ACHN (cell line): ENCODE data around the gene GOLGB1.
A peak's percentile ranks its signal among the peaks of the same experiment; 100 is the strongest.

Source experiments
- DNase-seq: peaks from one replicate; pipeline ENCODE4 v3.0.0-alpha.2; 2015
- in situ Hi-C: cut with HindIII; loops from 2 replicates; pipeline ENCODE4 v1.10.0; 2017; ENCODE audit warnings: low sequenced_read_pairs, low pct_ligation_motif_present, low pct_unique_long_range_greater_than_20kb

GOLGB1 gene

DNA sequence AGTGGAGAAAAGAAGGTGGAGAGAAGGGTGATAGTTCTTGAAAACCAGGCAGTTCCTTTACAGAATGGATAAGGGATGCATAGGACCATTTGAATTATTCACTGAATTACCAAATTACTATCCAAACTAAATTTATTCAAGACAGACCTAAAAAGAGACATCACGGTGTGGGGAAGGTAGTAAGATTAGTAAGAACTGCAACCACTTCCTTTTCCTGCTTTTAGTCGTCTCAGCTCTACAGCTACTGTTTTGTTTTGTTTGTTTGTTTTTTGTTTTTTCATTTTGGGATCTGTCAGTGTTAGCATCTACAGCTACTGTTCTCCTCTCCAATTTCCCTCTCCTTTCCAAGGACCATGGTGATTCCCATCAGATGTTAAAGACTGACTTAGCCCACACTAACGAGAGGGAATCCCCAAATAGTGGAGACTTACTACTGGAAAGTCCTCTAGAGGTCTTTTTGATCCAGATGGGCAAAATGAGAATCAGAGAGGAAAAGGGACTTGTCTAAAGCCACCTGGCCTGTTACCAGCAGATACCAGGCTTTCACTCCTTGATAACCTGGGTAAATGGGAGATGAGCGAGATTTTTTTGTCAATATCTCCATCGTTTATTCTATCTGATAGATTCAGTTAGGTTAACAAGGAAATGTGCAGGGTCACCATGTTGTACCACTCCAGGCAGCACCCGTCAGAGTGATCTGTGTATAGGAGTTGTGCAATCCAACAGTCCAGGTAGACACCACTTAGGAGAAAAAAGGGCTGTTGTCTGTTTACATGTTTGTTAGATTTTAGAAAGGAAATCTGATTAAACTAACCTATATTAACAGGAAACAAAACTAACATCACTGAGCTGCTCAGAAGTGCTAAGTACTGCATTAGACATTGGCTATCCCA is 94.8 kb downstream of the GOLGB1 start:
- no peak for DNase-seq
- in situ Hi-C loops = no loop called here

DNA sequence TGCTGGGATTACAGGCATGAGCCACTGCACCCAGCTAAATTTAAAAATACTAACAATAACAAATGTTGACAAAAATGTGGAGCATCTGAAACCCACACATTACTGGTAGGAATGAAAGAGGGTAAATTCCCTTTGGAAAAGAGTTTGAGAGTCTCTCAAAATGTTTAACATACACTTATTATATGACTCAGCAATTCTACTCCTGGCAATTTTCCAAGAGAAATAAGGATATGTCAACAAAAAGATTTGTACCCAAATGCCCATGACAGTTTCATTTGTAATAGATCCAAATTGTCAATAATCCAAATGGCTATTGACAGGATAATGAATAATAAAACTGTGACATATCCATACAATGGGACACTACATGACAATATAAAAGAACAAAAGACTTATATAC is 97.9 kb downstream of the GOLGB1 start:
- peak; percentile 2 for DNase-seq
- in situ Hi-C loops = no loop called here

- in situ Hi-C loops = no loop called here
- no peak for DNase-seq
Observed at GRCh38 chr3:121649645-121650044, 99.9 kb downstream of the GOLGB1 start.

DNA sequence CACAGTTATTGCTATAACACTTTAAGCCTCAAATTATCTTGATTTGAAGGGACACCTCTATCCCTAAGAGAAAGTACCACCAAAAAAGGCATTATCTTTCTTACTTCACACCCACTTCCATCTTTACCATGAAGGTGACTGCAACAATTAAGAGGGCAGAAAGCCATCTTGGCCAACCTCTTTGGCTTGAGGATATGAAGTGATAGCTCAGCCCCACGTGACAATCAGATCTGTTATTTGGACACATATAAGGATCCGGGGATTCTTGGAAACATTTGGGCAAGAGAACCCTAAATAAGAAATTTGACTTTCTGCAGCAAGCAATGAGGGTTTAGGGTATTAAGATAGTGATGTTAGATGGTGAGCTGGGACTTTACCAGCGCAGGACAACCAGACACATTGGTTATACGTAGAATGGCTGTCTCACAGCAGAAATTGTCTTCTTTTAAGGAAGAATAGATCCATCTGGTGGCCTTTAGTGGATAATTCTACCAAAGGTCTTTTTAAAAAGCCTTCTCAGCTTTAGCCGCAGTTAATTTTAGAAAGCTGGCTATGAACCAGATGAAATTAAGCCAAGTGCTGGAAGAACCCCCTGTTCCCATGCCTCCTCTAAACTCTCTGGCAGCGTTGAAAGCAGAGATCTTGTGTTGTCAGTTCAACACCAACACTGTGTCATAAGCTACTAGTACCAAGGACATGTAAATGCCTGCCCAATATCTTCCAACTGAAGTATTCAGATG is 101.2 kb downstream of the GOLGB1 start:
- in situ Hi-C loops = no loop called here
- no peak for DNase-seq

GRCh38 chr3:121645054-121645453 is 104.5 kb downstream of the GOLGB1 start:
- no peak for DNase-seq
- in situ Hi-C loops = no loop called here

DNA sequence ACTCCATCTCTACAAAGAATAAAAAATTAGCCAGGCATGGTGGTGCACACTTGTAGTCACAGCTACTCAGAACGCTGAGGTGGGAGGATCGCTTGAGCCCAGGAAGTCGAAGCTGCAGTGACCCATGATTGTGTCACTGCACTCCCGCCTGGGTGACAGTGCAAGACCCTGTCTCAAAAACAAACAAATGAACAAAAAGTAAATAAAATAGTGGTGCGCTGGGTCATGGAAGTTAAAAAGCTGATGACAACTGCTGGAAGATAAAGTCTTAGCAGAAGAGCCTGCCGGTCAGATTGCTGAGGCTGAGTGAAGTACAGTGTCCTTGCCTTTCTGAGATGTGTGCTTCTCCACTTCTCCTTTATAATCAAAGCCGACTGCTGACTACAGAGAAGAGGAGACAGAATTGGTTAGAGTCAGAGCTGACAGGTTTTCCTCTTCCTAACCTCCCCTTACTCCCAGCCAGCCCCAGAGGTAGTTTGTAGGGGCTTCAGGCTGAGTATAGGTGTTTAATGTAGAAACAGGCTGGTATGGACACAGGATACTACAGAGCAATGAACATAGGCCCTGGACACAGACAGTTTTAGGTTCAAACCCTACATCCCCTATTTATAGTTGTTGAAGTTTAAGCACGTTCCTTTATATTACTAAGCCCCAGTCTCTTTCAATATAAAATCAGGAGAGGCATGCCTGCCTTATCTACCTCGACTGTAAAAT is 106.8 kb downstream of the GOLGB1 start:
- DNase-seq = no peak
- in situ Hi-C loops = no loop called here

DNA sequence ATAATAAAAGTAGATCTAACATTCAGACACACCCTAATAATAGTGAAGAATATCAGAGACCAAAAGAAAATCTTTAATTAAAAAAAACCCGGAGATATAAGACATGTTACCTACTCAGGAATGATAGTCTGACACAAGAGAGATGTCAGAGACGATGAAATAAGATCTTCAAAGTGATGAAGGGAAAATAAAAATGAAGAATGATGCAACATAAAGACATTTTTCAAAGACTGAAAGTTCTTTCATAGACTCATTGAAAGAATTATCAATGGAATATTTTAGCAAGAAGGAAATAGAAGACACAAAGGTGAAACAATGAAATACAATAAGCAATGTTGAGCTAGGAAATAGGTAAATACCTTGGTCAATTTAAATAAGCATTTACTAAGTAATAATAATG is 108.4 kb downstream of the GOLGB1 start:
- in situ Hi-C loops = no loop called here
- DNase-seq = no peak

- in situ Hi-C loops = no loop called here
- DNase-seq = no peak
Observed at GRCh38 chr3:121637922-121638321, 111.6 kb downstream of the GOLGB1 start.

DNA sequence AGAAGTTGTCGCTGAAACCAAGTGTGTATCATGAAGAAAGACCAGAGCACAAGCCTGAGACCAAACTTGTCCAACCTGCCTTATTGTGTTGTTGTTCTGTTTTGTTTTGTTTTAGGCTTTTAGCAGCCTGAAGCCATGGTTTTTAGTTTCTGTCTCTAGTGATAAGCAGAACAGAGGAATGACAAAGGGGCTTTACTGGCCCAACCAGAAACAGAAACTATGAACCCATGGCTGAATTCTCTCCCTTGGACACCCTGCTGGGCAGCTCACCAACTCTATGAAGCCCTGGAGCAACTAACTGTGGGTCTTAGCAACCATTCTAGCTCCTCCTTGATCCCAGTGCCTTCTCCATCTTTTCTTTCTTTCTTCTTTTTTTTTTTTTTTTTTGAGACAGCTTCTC is 119.2 kb downstream of the GOLGB1 start:
- no peak for DNase-seq
- in situ Hi-C loops = no loop called here

GRCh38 chr3:121629601-121630000 is 119.9 kb downstream of the GOLGB1 start:
- DNase-seq = no peak
- in situ Hi-C loops = no loop called here

- DNase-seq = no peak
- in situ Hi-C loops = no loop called here
Observed at GRCh38 chr3:121627622-121628021, 121.9 kb downstream of the GOLGB1 start.

DNA sequence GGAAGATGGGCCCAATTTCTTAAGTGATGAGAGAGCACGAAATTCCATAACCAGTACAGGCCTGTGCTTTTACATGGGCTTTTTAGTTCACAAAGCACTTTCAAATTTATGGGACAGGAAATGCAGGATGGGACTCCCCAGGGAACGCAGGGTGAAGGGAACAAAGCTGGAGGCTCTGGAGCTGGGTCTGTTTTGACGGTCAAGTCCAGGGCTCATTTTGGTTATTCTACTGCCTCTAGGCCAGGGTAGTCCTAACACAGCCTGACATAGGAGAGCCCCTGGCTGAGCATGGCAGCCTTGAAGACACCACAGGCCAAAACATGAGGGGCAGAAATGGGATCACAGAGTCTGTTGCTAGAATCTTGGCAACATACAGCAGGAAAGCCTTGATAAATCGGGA is 122.3 kb downstream of the GOLGB1 start:
- in situ Hi-C loops = no loop called here
- no peak for DNase-seq

GRCh38 chr3:121626495-121626894 is 123.0 kb downstream of the GOLGB1 start:
- in situ Hi-C loops = no loop called here
- DNase-seq = no peak

DNA sequence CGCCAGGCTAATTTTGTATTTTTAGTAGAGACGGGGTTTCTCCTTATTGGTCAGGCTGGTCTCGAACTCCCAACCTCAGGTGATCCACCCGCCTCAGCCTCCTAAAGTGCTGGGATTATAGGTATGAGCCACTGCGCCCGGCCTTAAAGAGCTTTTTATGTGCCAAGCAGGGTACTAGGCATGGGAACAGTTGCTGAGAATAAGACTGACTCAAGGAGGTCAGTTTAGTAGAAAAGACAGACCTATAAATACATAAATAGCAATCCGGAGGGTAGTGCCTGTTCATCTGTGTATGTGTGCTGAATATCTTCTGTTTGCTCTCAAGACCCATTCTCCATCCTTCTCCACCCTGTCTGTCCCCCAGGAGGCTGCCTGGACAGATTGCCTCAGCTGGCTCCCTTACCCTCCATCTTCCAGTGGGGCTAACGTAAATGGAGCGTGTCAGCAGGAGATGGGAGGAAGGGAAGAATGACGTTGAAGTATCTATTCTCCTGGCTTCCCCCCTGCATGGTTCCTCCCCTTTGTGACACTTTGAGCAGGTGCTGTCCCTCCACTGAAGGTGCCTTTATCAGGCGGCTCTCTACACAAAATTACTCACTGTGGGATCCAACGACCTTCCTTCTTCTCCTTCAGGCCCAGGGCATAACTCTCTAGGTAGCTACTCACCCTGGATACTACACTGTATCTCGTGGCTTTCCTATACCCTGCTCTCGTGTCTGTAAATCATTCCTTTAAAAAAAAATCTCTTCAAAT is 125.2 kb downstream of the GOLGB1 start:
- no peak for DNase-seq

DNA sequence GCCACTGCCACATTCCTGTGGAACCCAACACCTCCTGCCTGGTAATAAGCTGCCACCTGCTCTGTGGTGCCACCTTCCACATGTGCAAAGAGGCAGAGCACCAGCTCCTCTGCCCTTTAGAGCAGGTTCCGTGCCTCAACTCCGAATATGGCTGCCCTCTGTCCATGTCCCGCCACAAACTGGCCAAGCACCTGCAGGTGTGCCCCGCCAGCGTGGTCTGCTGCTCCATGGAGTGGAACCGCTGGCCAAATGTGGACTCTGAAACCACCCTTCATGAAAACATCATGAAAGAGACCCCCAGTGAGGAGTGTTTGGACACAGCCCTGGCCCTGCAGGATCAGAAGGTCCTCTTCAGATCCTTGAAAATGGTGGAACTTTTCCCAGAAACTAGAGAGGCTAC is 128.1 kb downstream of the GOLGB1 start:
- in situ Hi-C loops = no loop called here
- DNase-seq = no peak

More for the DNA sequence above, 125.2 kb downstream of the GOLGB1 start:
- in situ Hi-C loops = no loop called here

DNA sequence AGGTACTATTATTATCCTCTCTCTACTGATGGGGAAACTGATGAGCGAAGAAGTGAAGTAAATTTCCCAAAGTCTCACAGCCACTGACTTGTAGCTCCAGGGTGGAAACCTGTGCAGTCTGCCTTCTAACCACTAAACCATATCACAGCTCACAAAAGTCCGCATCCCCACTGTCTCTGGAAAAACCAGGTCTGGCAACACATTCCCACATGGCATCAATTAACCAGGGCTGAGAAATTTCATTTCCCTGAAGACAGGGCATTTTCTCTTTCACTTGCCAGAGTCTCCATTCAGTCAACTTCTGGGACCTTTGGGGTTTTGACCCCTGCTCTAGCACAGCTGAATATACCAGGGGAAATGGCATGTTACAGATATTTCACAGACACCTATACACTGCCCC is 129.8 kb downstream of the GOLGB1 start:
- no peak for DNase-seq
- in situ Hi-C loops = no loop called here
